ENCODE results near the gene PC.

Gene PC

GRCh38 chr11:66953081-66953833 lies 4.9 kb downstream of the PC start:
- no peak for TF ChIP-seq CTCF (conservative IDR thresholded peaks at IDR 0.05; ENCODE audit: low read depth, low read length)
- no peak overlapping the region for H3K4me3 ChIP-seq (ENCODE audit: low read depth, low read length)
- no peak for DNase-seq (ENCODE audit: low read depth)

- DNase-seq (ENCODE audit: low read depth) = peak; percentile 71
- no peak for TF ChIP-seq CTCF (conservative IDR thresholded peaks at IDR 0.05; ENCODE audit: low read depth, low read length)
Observed at GRCh38 chr11:66951927-66952337, 6.3 kb downstream of the PC start.

GRCh38 chr11:66951135-66951534 lies 7.0 kb downstream of the PC start:
- TF ChIP-seq CTCF (conservative IDR thresholded peaks at IDR 0.05; ENCODE audit: low read depth, low read length) = peak; percentile 25
- DNase-seq (ENCODE audit: low read depth) = no peak
- H3K4me3 ChIP-seq (ENCODE audit: low read depth, low read length) = no peak overlapping the region

More at GRCh38 chr11:66951927-66952337, 6.3 kb downstream of the PC start:
- H3K4me3 ChIP-seq (ENCODE audit: low read depth, low read length) = no peak overlapping the region

GRCh38 chr11:66950112-66950535 lies 8.1 kb downstream of the PC start:
- H3K4me3 ChIP-seq (ENCODE audit: low read depth, low read length) = no peak overlapping the region
- DNase-seq (ENCODE audit: low read depth) = peak; percentile 68
- TF ChIP-seq CTCF (conservative IDR thresholded peaks at IDR 0.05; ENCODE audit: low read depth, low read length) = no peak

- DNase-seq (ENCODE audit: low read depth) = no peak
- TF ChIP-seq CTCF (conservative IDR thresholded peaks at IDR 0.05; ENCODE audit: low read depth, low read length) = no peak
Observed at GRCh38 chr11:66938582-66939135, 19.5 kb downstream of the PC start.

GRCh38 chr11:66937193-66937733 lies 20.9 kb downstream of the PC start:
- no peak for DNase-seq (ENCODE audit: low read depth)
- no peak for TF ChIP-seq CTCF (conservative IDR thresholded peaks at IDR 0.05; ENCODE audit: low read depth, low read length)
- no peak overlapping the region for H3K4me3 ChIP-seq (ENCODE audit: low read depth, low read length)

More at GRCh38 chr11:66938582-66939135, 19.5 kb downstream of the PC start:
- H3K4me3 ChIP-seq (ENCODE audit: low read depth, low read length) = no peak overlapping the region

All from choroid plexus epithelial cell (primary cell).